GM19193 (cell line): Measurements from ENCODE around the gene SLC9A3.

Experiments
- POLR2A ChIP-seq: IDR thresholded peaks from 4 replicates; pipeline ENCODE4 v1.6.1; 2011; ENCODE audit not compliant: insufficient read depth, insufficient read length; ENCODE audit errors: extremely low read depth

The SLC9A3 gene

DNA sequence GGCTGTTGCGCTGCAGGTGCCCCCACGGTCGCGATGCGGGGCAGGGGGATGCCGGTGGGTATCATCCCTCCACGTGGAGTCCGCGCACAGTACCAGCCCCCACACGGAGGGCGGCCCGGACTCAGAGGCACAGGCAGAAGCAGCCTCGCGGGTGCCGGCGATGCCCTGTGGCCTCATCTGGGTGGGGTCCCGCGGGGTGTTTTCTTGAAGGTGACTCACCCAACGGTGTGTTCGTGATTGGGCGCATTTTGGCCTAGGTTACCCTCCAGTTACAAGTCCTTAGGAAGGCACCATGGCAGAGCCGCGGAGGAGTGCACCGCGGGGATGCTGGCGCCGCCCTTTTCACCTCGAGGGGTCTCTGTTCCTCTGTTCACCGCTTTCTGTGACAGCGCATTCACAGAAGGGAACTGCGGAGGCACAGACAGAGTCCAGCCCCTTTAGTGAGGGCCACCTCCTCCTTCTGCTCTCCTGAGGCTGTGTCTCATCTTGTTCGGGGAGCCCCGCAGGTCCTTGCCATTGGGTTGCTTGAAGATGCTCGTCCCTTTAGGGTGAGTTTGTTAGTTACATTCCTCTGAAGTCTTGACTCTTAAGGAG lies 102.9 kb downstream of the SLC9A3 start:
- no peak for TF ChIP-seq POLR2A

DNA sequence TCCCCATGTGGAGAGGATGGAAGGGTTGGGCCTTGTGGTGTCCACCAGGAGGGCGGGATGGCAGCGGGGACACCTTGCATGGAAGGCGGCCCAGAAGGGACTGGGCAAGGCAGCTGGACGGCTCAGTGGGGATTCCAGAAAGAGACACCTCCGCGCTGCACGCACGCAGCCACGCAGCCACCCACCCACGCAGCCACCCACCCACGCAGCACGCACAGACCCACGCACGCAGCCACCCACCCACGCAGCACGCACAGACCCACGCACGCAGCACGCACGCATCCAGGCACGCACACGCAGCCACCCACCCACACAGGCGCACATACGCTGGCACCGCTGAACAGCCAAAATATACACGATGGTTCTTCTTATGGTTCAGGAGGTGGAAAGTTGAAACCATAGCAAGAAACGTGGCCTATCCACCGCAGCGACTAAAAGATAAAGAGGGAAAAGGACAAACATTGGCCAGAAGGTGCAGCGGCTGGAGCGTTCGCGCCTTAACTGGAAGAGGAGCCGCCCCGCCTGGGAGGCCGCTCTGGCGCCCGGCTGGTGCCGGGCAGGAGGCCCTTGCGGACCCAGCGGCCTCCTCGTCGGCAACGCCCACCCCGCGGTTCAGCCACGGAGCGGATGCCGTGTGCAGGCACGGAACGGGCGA lies 103.5 kb downstream of the SLC9A3 start:
- no peak for TF ChIP-seq POLR2A
